ENCODE results near the gene KNDC1. TPM values are rescaled to one million over a fixed set of nuclear protein-coding genes. Genes with fewer than 3 reads are reported as not detected.

KNDC1 gene
- total and polyA plus RNA-seq, 2 donors (not counting 3 experiments of a cell fraction or from before 2014, with no cell fraction given), result not detected

DNA sequence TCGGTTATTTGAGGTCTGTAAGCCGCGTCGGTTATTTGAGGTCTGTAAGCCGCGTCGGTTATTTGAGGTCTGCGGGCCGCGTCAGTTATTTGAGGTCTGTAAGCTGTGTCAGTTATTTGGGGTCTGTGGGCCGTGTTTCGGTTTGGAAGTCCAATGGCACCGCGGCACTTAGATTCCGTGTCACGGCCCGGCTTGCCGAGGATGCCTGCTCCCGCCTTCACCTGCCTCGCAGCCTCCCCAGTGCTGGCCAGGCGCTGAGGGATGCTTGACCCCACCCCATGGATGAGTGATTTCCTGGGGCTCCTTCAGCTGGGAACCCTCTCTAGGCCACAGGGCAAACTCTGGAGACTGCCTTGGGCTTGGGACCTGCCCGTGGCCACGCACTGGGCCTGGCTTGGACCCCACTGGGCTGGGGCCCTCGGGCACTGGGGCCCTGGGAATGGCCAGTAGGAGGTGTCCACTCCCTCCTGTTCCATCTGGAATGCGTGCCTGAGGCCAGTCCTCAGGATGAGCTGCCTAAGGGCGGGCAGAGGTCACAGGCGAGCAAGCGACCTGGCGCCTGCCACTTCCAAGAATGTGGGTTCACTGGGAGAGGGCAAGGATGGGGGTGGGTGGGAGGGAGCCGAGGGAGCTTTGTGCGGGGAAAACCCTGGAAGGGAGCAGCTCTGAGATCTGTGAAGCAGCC is 46.7 kb upstream of the KNDC1 start:
- intact Hi-C loops (cut with micrococcal nuclease) (no loop called here), dilution Hi-C loops (cut with MboI; ENCODE audit: extremely low pct_ligation_motif_present, low sequenced_read_pairs) (no loop called here)
- ChIA-PET POLR2A (no interaction called here), CTCF (no interaction called here)
- no peaks in the 10 kb centered on the region for H3K27me3 ChIP-seq (ENCODE audit: control insufficient read depth in 2 of 2, insufficient read depth in 2 of 2, low read length in 2 of 2)
- H3K4me1 ChIP-seq (ENCODE audit: control insufficient read depth, extremely low read depth, insufficient read depth, low read length), result peaks cover 9% of the 10 kb centered on the region
- H2AFZ ChIP-seq (ENCODE audit: low read depth, low read length), result no peak overlapping the region
- no peak overlapping the region for H3K27ac ChIP-seq (ENCODE audit: insufficient read depth, low read depth, low read length)
- TF ChIP-seq MYC (IDR thresholded peaks at IDR 0.05; ENCODE audit: low read depth, low read length), result no peak
- TF ChIP-seq POLR2AphosphoS5 (IDR thresholded peaks at IDR 0.05; ENCODE audit: insufficient read depth, low read depth, low read length), result no peak
- no peak for TF ChIP-seq POLR2A (IDR thresholded peaks at IDR 0.05; ENCODE audit: low read depth, low read length)
- TF ChIP-seq EZH2 (IDR thresholded peaks at IDR 0.05; ENCODE audit: borderline replicate concordance, low read depth, low read length, severe bottlenecking), result no peak
- TF ChIP-seq, protein P1, sequence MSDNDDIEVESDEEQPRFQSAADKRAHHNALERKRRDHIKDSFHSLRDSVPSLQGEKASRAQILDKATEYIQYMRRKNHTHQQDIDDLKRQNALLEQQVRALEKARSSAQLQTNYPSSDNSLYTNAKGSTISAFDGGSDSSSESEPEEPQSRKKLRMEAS (IDR thresholded peaks at IDR 0.05; ENCODE audit: insufficient read depth, insufficient read length), result no peak
- TF ChIP-seq, protein P2, sequence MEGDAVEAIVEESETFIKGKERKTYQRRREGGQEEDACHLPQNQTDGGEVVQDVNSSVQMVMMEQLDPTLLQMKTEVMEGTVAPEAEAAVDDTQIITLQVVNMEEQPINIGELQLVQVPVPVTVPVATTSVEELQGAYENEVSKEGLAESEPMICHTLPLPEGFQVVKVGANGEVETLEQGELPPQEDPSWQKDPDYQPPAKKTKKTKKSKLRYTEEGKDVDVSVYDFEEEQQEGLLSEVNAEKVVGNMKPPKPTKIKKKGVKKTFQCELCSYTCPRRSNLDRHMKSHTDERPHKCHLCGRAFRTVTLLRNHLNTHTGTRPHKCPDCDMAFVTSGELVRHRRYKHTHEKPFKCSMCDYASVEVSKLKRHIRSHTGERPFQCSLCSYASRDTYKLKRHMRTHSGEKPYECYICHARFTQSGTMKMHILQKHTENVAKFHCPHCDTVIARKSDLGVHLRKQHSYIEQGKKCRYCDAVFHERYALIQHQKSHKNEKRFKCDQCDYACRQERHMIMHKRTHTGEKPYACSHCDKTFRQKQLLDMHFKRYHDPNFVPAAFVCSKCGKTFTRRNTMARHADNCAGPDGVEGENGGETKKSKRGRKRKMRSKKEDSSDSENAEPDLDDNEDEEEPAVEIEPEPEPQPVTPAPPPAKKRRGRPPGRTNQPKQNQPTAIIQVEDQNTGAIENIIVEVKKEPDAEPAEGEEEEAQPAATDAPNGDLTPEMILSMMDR (IDR thresholded peaks at IDR 0.05; ENCODE audit: extremely low read depth in 1 of 2, insufficient read depth in 1 of 2, low read depth in 1 of 2, low read length in 2 of 2), result no peak
- TF ChIP-seq GATA2 (IDR thresholded peaks at IDR 0.05; ENCODE audit: insufficient read depth, insufficient read length, low read depth, low read length), result no peak
- TF ChIP-seq FOS (IDR thresholded peaks at IDR 0.05; ENCODE audit: borderline replicate concordance, insufficient read depth, low read length), result no peak
- no peak for TF ChIP-seq JUN (IDR thresholded peaks at IDR 0.05; ENCODE audit: borderline replicate concordance, insufficient read depth, insufficient read length, low read depth)
- H4K20me1 ChIP-seq (replicated peaks; ENCODE audit: control insufficient read depth, extremely low read depth, insufficient read depth, low read length), result no peaks in the 10 kb centered on the region
- no peaks in the 10 kb centered on the region for H3K79me2 ChIP-seq (ENCODE audit: control insufficient read depth, insufficient read depth, low read length)
- H3K9me3 ChIP-seq (replicated peaks; ENCODE audit: control insufficient read depth, insufficient read depth, low read length), result peaks cover 3% of the 10 kb centered on the region
- H3K4me3 ChIP-seq (replicated peaks in 1 of 3; ENCODE audit: insufficient read depth in 1 of 3, low read depth in 1 of 3, low read length in 3 of 3), result no peak overlapping the region
- H3K9ac ChIP-seq (replicated peaks; ENCODE audit: extremely low read depth, insufficient read depth, low read length), result no peak overlapping the region
- no peak for FAIRE-seq
- no peaks in the 10 kb centered on the region for H3K9me1 ChIP-seq (replicated peaks; ENCODE audit: control insufficient read depth, extremely low read depth, insufficient read depth, low read length)
- no TSS peak for BruUV-seq (replicated peaks)
- no peak for DNase-seq (ENCODE audit: low read depth, low spot score)
- no peak overlapping the region for H3K4me2 ChIP-seq (ENCODE audit: insufficient read depth, low read length)
- no peaks in the 10 kb centered on the region for H3K36me3 ChIP-seq (ENCODE audit: control insufficient read depth in 2 of 2, extremely low read depth in 1 of 2, insufficient read depth in 2 of 2, low read length in 2 of 2)
